HG02759 (cell line): ENCODE measurements around the gene TRMT112.
"Not testable (repeated sequence)": the region's sequence is repeated elsewhere in the genome, so short reads cannot be mapped to it uniquely, and the experiment has no call there.

Experiments used
- ATAC-seq: cut with Tn5 transposase; IDR thresholded peaks from one replicate; pipeline ENCODE4 v1.9.1; 2021; ENCODE audit warnings: mild to moderate bottlenecking, moderate library complexity; ENCODE audit not compliant: unreplicated experiment

TRMT112 gene

GRCh38 chr11:64331569-64332371 is 14.4 kb upstream of the TRMT112 start:
- peak; percentile 64 for ATAC-seq

GRCh38 chr11:64330888-64331287 is 13.5 kb upstream of the TRMT112 start:
- ATAC-seq: no peak

- ATAC-seq: no peak
Observed at GRCh38 chr11:64327993-64328392, 10.6 kb upstream of the TRMT112 start.

- ATAC-seq: no peak
Observed at GRCh38 chr11:64327375-64327774, 10.0 kb upstream of the TRMT112 start.

GRCh38 chr11:64324692-64325469 is 7.5 kb upstream of the TRMT112 start:
- no peak for ATAC-seq

- ATAC-seq: not testable (repeated sequence)
Observed at GRCh38 chr11:64323984-64324383, 6.6 kb upstream of the TRMT112 start.

- no peak for ATAC-seq
Observed at GRCh38 chr11:64323373-64323772, 6.0 kb upstream of the TRMT112 start.

- no peak for ATAC-seq
Observed at GRCh38 chr11:64322925-64323260, 5.5 kb upstream of the TRMT112 start.

GRCh38 chr11:64321533-64321932 is 4.2 kb upstream of the TRMT112 start:
- no peak for ATAC-seq

GRCh38 chr11:64321026-64321425 is 3.7 kb upstream of the TRMT112 start:
- ATAC-seq: no peak

- ATAC-seq: no peak
Observed at GRCh38 chr11:64320556-64320955, 3.2 kb upstream of the TRMT112 start.

GRCh38 chr11:64318766-64319761 is 1.7 kb upstream of the TRMT112 start:
- ATAC-seq: no peak

GRCh38 chr11:64317961-64318765 is 804 bp upstream of the TRMT112 start, which contains the start of gene PRDX5:
Gene PRDX5, plus strand, starts transcription at chr11:64318121. Its CDS starts 95 bp downstream, at chr11:64318216.
- peak; percentile 81 for ATAC-seq

GRCh38 chr11:64316672-64317324 is 561 bp downstream of the TRMT112 start:
- ATAC-seq: no peak

- ATAC-seq: not testable (repeated sequence)
Observed at GRCh38 chr11:64315667-64316526, 1.5 kb downstream of the TRMT112 start.

- ATAC-seq: no peak
Observed at GRCh38 chr11:64314805-64315561, 2.4 kb downstream of the TRMT112 start.

GRCh38 chr11:64314146-64314804 is 3.1 kb downstream of the TRMT112 start:
- ATAC-seq: no peak
